ENCODE data around the gene PPP2R2C.

The PPP2R2C gene

DNA sequence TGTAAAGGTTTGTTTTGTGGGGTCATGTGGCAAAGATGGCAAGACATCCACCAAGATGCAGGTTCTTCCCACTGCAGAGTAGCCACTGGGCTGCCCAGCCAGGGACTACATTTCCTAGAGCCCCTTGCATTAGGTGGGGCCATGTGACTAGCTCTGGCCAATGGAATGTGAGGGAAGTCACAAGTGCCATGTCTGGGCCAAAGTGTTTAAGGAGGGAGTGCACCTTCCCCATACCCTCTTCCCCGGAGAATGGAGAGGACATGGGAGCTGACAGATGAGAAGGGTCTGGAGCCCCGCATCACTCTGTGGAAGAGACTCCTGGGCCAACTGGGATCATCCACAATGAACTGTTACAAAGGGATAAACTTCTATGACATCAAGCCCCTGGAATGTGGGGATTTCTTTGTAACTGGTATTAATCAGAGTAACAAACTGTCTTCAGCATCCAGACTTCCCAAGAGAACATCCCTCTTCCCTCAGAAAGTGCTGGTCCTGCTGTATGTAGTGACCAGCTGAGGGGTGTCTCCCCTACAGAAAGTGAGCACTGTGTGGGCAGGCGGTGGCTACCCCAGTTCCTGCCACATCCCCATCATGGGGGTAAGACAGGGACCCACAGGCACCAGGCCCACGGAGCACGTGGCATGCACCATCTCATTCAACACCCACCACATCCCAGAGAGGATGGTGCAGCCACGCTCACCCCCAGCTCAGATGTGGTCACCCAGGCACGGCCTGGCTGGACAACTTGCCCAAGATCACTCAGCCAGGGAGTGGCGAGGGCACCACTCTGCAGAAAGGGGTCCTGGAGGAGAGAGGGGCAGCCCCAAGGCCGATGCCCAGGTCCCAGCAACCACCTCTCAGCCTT is 10.9 kb downstream of the PPP2R2C start:
- TF ChIP-seq JUND (IDR thresholded peaks at IDR 0.05; ENCODE audit: low read depth) = no peak
- no peak for DNase-seq (ENCODE audit: low read depth in 1 of 2, low spot score in 1 of 2)
- in situ Hi-C loops (cut with HindIII; ENCODE audit: low pct_unique_long_range_greater_than_20kb, low sequenced_read_pairs) = no loop called here

DNA sequence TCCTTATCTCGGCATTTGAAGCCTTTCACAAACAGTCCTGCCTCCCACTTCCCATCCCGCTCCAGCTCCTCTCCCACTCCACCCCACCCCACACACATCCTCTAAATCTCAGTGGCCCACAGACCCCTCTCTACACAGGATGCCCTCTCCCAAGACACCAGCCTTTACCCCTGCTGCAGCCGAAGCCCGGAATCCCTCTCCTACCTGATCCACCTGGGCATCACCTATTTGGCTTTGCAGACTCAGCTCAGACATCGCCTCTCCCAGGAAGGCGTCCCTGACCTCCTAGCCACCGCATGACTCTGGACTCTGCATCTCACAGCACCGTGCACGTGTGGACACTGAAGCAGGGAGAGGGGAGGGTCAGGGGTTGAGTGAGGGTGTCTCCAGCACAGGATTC is 11.5 kb downstream of the PPP2R2C start:
- DNase-seq (ENCODE audit: low read depth in 1 of 2, low spot score in 1 of 2) = no peak
- no peak for TF ChIP-seq JUND (IDR thresholded peaks at IDR 0.05; ENCODE audit: low read depth)
- in situ Hi-C loops (cut with HindIII; ENCODE audit: low pct_unique_long_range_greater_than_20kb, low sequenced_read_pairs) = no loop called here

DNA sequence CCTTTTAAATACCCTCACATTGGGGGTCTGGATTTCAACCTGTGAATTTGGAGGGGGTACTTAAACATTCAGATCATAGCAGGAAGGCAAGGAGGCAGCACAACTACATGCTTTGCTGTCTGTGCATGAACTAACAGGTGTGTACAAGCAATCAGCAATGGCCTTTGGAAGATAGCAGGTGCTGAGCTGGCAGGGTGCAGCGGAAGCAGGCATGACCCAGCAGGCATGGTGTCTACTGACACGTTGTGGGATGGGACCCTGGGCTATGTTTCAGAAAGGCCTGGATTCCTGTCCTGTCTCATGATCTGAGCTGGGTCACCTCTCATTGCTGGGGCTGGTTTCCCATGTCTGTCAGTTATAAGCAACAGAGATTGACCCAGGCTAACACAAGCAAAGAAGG is 13.9 kb downstream of the PPP2R2C start:
- in situ Hi-C loops (cut with HindIII; ENCODE audit: low pct_unique_long_range_greater_than_20kb, low sequenced_read_pairs) = no loop called here
- no peak for TF ChIP-seq JUND (IDR thresholded peaks at IDR 0.05; ENCODE audit: low read depth)
- DNase-seq (ENCODE audit: low read depth in 1 of 2, low spot score in 1 of 2) = no peak

GRCh38 chr4:6456450-6456849 is 16.0 kb downstream of the PPP2R2C start:
- in situ Hi-C loops (cut with HindIII; ENCODE audit: low pct_unique_long_range_greater_than_20kb, low sequenced_read_pairs) = no loop called here
- DNase-seq (ENCODE audit: low read depth in 1 of 2, low spot score in 1 of 2) = no peak
- no peak for TF ChIP-seq JUND (IDR thresholded peaks at IDR 0.05; ENCODE audit: low read depth)

GRCh38 chr4:6454112-6454910 is 18.1 kb downstream of the PPP2R2C start:
- in situ Hi-C loops (cut with HindIII; ENCODE audit: low pct_unique_long_range_greater_than_20kb, low sequenced_read_pairs) = no loop called here
- TF ChIP-seq JUND (IDR thresholded peaks at IDR 0.05; ENCODE audit: low read depth) = no peak
- no peak for DNase-seq (ENCODE audit: low read depth in 1 of 2, low spot score in 1 of 2)

DNA sequence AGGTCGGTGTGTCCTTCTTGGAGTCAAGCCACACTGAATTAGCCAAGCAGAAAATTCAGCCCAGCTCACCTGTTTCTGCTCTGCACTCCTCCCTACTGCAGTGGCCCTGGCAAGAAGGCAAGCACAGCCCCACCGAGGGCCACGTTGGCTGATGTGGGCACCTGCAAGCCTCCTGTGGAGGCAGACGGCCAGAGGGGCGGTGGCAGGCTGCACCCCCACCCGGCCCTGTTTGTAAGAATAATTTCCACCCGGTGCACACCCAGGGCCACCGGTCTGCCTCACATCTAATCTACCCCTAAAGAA is 18.8 kb downstream of the PPP2R2C start:
- DNase-seq (ENCODE audit: low read depth in 1 of 2, low spot score in 1 of 2) = no peak
- in situ Hi-C loops (cut with HindIII; ENCODE audit: low pct_unique_long_range_greater_than_20kb, low sequenced_read_pairs) = no loop called here
- TF ChIP-seq JUND (IDR thresholded peaks at IDR 0.05; ENCODE audit: low read depth) = no peak

DNA sequence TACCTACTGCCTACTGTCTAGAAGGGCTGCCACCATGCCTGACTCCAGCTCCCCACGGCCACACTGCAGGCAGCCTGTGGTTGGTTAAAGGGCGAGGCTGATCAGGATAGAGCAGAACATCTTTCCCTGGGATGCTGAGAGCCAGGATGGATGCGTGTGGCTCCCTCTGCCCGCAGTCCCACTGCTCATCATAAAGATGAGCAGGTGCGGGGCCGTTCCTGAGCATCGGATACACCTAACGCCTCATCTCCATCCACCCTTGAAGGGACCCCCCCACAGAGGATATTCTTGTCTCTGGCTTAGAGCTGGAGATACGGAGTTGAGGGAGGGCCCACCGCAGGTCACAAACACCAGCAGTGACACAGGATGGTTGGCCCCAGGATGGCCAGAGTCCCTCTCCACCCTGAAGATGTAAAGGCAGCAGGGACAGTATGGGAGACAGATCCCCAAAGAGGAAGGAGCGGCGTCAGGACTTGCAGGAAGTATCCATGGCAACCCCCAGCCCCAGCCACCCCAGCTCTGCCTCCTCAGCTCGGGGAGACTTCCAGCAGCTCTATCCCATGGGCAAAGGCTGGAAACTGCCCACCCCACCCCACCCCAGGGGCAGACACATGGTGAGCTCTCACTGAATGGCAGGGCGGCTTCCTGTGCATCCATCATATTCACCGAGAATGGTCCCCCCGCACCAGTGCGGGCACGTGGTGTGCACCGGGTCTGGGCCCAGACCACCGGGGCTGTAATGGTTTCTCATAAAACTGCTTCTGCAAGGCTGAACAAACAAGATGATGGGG is 19.3 kb downstream of the PPP2R2C start:
- in situ Hi-C loops (cut with HindIII; ENCODE audit: low pct_unique_long_range_greater_than_20kb, low sequenced_read_pairs) = no loop called here
- DNase-seq (ENCODE audit: low read depth in 1 of 2, low spot score in 1 of 2) = no peak
- no peak for TF ChIP-seq JUND (IDR thresholded peaks at IDR 0.05; ENCODE audit: low read depth)

DNA sequence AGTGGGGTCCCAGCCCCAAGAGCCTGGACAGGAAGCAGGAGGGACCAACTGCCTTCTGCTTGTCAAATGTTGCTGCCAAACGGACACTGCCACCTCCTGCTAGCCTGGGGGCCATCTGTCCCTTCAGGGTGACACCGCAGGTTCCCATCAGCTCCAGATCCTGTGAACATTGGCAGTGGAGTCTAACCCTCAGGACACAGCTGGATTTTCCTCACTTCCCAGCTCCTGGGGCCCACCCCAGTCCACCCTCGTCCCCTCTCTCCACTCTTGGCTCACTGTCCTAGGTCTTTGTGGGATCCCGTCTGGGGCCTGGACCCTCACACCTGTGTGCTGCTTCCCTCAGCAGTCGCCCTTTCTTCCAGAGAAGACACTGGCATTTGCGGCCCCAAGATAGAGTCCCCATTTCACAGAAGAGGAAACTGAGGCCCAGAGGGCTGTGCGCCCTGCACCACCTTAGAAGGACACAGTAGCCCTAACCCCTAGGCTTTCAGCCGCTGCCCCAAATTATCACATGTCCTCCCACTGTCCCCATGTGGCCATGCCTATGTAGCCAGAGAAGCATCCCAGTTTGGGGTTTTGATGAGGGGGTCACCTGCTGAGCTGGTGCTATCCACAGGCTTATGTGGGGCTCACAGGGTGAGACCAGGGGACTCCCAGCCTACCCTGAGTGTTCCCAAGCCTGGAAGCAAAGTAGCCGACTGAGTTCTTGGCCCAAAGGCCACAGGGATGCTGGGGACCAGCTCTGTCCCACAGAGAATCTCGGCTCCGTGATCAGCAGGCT is 20.1 kb downstream of the PPP2R2C start:
- TF ChIP-seq JUND (IDR thresholded peaks at IDR 0.05; ENCODE audit: low read depth) = no peak
- DNase-seq (ENCODE audit: low read depth in 1 of 2, low spot score in 1 of 2) = no peak
- in situ Hi-C loops (cut with HindIII; ENCODE audit: low pct_unique_long_range_greater_than_20kb, low sequenced_read_pairs) = no loop called here

GRCh38 chr4:6451309-6451708 is 21.1 kb downstream of the PPP2R2C start:
- no peak for DNase-seq (ENCODE audit: low read depth in 1 of 2, low spot score in 1 of 2)
- TF ChIP-seq JUND (IDR thresholded peaks at IDR 0.05; ENCODE audit: low read depth) = no peak
- in situ Hi-C loops (cut with HindIII; ENCODE audit: low pct_unique_long_range_greater_than_20kb, low sequenced_read_pairs) = no loop called here

DNA sequence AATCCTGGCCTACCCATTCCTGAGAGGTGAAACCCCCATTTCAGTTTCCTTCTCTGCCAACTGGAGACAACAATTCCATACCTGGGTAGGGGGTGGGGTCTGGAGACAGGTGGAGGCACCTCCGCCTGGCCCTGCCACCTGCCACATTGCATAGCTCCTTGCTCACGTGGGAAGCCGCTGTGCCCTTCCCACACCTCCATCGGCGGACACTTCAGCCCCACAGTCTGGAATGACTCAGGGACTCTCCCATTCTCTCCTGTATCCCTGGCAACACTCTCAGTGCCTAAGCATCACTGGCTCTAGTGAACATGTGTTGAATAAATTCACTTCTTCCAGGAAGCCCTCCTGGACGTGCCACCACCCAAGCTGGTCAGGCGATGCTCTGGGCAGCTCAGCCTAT is 21.7 kb downstream of the PPP2R2C start:
- no peak for DNase-seq (ENCODE audit: low read depth in 1 of 2, low spot score in 1 of 2)
- in situ Hi-C loops (cut with HindIII; ENCODE audit: low pct_unique_long_range_greater_than_20kb, low sequenced_read_pairs) = no loop called here
- TF ChIP-seq JUND (IDR thresholded peaks at IDR 0.05; ENCODE audit: low read depth) = no peak

GRCh38 chr4:6449746-6450369 is 22.6 kb downstream of the PPP2R2C start:
- no peak for TF ChIP-seq JUND (IDR thresholded peaks at IDR 0.05; ENCODE audit: low read depth)
- DNase-seq (ENCODE audit: low read depth in 1 of 2, low spot score in 1 of 2) = no peak
- in situ Hi-C loops (cut with HindIII; ENCODE audit: low pct_unique_long_range_greater_than_20kb, low sequenced_read_pairs) = no loop called here

GRCh38 chr4:6449335-6449734 is 23.1 kb downstream of the PPP2R2C start:
- no peak for DNase-seq (ENCODE audit: low read depth in 1 of 2, low spot score in 1 of 2)
- in situ Hi-C loops (cut with HindIII; ENCODE audit: low pct_unique_long_range_greater_than_20kb, low sequenced_read_pairs) = no loop called here
- TF ChIP-seq JUND (IDR thresholded peaks at IDR 0.05; ENCODE audit: low read depth) = no peak

All from T47D (cell line).